Muscle of leg (tissue), 11 donors: ENCODE measurements around the gene USP32. TPM values are rescaled to one million over a fixed set of nuclear protein-coding genes. Genes with fewer than 3 reads are reported as not detected.

Experiments
- DNase-seq: peaks from one replicate; pipeline ENCODE4 v3.0.0; 2013
- H3K27ac ChIP-seq: one replicate; pipeline ENCODE4 v1.5.1; 2013; ENCODE audit warnings: mild to moderate bottlenecking, low read length, control low read depth
- H3K27me3 ChIP-seq: one replicate; pipeline ENCODE4 v1.6.1; 2013; ENCODE audit warnings: low read length; ENCODE audit not compliant: control insufficient read depth, insufficient read depth
- H3K36me3 ChIP-seq: one replicate; pipeline ENCODE4 v1.6.1; 2013; ENCODE audit warnings: low read length; ENCODE audit not compliant: control insufficient read depth, insufficient read depth
- H3K4me1 ChIP-seq: one replicate; pipeline ENCODE4 v1.6.1; 2013; ENCODE audit warnings: low read length; ENCODE audit not compliant: control insufficient read depth, insufficient read depth
- H3K4me3 ChIP-seq: one replicate; pipeline ENCODE4 v1.5.1; 2013; ENCODE audit warnings: low read length, control low read depth
- H3K9me3 ChIP-seq: replicated peaks from 2 replicates; pipeline ENCODE4 v1.6.1; 2013; ENCODE audit warnings: low read depth, low read length; ENCODE audit not compliant: control insufficient read depth
- WGBS: methylation state at CpG from one replicate; pipeline ENCODE4 v1.1.5; 2013; ENCODE audit warnings: missing lambda C conversion rate; ENCODE audit not compliant: insufficient coverage; 5-methylcytosine and 5-hydroxymethylcytosine counted together
- polyA plus RNA-seq, 8 donors: library from polyadenylated mRNA; unstranded; fragments of 120-200 nt; gene quantifications; one replicate each; pipeline versions ENCODE4 v1.2.1 to v1.2.3, GENCODE V29; 2013; ENCODE audit warnings: inconsistent platforms in 1 of 8, low replicate concordance in 1 of 8; ENCODE audit not compliant: insufficient read length in 8 of 8, insufficient read depth in 1 of 8
- total RNA-seq: library from RNA; stranded (reverse); fragments of 120-200 nt; gene quantifications from one replicate; pipeline ENCODE4 v1.2.4, GENCODE V29; 2013

The USP32 gene
- total and polyA plus RNA-seq, 9 donors, result 16.7 to 26.9 (median 23.2) TPM

DNA sequence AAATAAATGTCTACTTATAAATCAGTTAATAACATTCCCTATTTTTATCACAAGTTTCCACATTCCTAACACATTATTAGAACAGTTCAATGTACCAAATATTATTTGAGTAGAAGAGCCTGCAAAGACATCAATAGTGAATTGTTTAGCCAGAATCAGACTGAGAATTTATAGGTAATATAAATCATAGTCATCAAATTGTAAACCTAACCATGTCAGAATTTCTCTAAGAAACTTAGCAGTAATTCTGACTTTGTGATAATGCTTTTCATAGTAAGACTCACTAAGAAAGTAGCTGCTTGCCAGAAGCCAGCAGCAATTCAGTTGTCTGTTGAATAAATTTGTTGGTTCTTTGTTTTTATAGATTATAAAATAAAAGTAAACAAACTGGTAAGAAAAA, 111.3 kb downstream of the USP32 start:
- H3K27ac ChIP-seq, result no peak overlapping the region
- H3K36me3 ChIP-seq, result no peaks in the 10 kb centered on the region
- H3K4me1 ChIP-seq, result no peaks in the 10 kb centered on the region
- H3K4me3 ChIP-seq, result no peak overlapping the region
- H3K27me3 ChIP-seq, result no peaks in the 10 kb centered on the region
- no peaks in the 10 kb centered on the region for H3K9me3 ChIP-seq
- DNase-seq, result no peak

DNA sequence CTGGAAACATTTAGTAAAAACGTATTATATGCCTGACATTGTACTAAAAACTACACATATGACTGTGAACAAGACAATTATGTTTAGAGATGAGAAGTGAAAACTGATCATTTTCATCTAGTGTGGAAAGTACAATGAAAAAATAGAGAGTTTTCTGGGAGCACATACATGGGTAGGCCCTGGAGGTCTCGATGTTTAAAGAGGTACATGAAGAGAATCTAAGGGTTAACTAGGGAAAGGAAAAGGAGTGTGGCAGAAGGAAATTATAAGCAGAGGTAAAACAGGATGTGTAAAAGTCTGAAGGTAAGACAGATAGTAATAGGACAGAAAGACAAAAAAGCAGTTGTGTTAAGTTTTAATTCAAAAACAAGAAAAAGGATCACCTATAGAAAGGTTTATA, 113.7 kb downstream of the USP32 start:
- Histone ChIP-seq H3K27me3 (no peaks in the 10 kb centered on the region), H3K27ac (no peak overlapping the region), H3K4me3 (no peak overlapping the region), H3K9me3 (no peaks in the 10 kb centered on the region), H3K36me3 (no peaks in the 10 kb centered on the region), H3K4me1 (no peaks in the 10 kb centered on the region)
- 91% methylated on average over 1 of the region's 2 CpGs for WGBS
- no peak for DNase-seq

DNA sequence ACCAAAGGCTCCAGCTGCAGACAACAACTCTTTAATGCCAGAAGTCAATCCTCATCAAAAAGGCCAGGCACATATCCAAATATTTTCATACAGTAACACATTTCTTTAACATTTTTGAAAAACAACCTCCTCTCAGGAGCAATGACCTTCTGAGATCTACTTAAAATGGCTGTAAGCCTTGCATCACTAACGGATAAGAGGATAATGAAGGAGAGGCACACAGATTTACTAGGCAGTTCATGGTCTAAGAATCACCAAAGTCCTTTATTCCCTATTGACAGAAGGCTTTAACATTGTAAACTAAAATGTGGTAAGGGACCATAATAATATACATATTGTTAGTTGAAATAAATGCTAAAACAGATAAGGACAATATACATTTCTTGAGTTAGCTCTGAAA, 114.7 kb downstream of the USP32 start:
- WGBS, result no CpG with 5 or more reads among the region's 1 CpG
- H3K27me3 ChIP-seq, result no peaks in the 10 kb centered on the region
- no peak for DNase-seq

DNA sequence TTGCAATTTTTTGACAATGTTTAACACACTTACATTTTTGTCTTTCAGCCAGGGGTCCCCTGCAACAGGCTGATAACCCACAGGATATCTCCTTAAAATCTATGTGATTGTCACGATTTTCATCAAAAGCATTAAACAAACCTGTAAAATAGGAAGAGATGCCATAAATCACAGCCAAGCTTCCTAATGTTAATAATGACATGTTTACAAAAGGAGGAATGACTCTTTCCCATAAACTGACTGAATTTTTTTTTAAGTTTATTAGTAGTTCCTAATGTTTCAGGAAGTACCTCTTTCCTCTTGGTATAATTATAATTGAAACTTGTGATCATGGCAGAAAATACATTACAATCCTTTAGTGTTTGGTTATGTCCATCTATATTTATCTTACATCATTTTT, 122.5 kb downstream of the USP32 start:
- no peak overlapping the region for H3K27ac ChIP-seq
- no peaks in the 10 kb centered on the region for H3K9me3 ChIP-seq
- WGBS, result no CpG with 5 or more reads among the region's 1 CpG
- H3K27me3 ChIP-seq, result no peaks in the 10 kb centered on the region
- no peak for DNase-seq
- no peaks in the 10 kb centered on the region for H3K36me3 ChIP-seq
- H3K4me1 ChIP-seq, result no peaks in the 10 kb centered on the region
- no peak overlapping the region for H3K4me3 ChIP-seq

More for the DNA sequence above, 114.7 kb downstream of the USP32 start:
- no peaks in the 10 kb centered on the region for H3K36me3 ChIP-seq
- H3K4me3 ChIP-seq, result no peak overlapping the region
- no peaks in the 10 kb centered on the region for H3K9me3 ChIP-seq
- no peaks in the 10 kb centered on the region for H3K4me1 ChIP-seq
- H3K27ac ChIP-seq, result no peak overlapping the region

DNA sequence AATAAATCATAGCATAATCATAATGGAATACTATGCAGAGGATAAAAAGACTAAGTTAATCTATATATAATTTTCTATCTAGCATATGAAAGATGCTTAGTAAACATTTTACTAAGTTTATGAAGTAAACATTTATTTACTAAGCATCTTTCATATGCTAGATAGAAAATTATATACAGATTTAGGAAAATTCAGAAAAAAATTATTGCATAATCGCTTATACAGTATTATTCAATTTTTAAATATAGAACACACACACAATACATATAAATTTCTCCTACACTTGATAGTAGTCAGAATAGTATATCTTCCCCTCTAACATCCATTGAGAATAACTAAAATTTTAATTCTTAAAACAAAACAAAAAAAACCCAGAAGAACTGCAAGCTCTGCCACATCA, 131.4 kb downstream of the USP32 start:
- Histone ChIP-seq H3K4me3 (no peak overlapping the region), H3K27ac (no peak overlapping the region), H3K9me3 (no peaks in the 10 kb centered on the region), H3K4me1 (no peaks in the 10 kb centered on the region), H3K36me3 (peaks cover 6% of the 10 kb centered on the region), H3K27me3 (no peaks in the 10 kb centered on the region)
- no peak for DNase-seq
- no CpG with 5 or more reads among the region's 1 CpG for WGBS

DNA sequence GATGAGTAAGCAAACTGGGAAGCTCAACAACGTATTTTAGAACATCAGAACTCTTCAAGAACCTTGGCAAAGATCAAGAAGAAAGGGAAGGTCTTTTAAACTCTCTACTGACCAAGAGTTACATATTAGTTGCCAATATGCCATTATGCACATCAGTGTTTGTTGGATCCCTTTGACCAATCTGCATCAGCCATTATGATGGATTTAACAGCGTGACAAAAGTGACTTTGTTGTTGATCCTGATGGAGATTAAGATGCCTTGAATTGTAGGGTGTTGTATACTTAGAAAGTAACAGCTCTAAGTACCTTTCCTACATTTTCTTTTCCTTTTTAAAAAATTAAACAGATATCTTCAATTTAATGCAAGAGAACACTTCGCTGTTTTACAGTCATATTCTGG, 133.6 kb downstream of the USP32 start:
- H3K4me1 ChIP-seq, result no peaks in the 10 kb centered on the region
- H3K36me3 ChIP-seq, result peaks cover 5% of the 10 kb centered on the region
- H3K9me3 ChIP-seq, result no peaks in the 10 kb centered on the region
- DNase-seq, result no peak
- H3K27me3 ChIP-seq, result no peaks in the 10 kb centered on the region
- no peak overlapping the region for H3K27ac ChIP-seq
- H3K4me3 ChIP-seq, result no peak overlapping the region
- no CpG with 5 or more reads among the region's 3 CpGs for WGBS

DNA sequence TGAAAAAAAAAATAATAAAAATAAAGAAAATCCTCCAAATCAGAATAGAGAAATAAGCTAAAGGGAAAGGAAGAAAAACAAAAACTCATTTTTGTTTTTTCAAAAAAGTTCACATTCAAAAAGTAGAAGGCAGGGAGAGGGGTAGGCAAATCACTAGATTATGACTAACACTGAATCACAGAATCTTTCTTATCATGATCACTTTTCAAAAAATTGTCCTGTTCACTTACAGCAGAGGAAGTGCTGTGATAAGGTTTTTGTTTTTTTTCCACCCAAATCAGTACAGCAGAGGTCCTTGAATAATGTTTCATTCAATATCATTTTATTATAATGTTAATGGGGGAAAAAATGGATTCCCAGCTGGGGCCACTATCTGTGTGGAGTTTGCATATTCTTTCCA, 135.8 kb downstream of the USP32 start:
- no peak for DNase-seq
- H3K4me3 ChIP-seq, result no peak overlapping the region
- H3K27ac ChIP-seq, result no peak overlapping the region
- no peaks in the 10 kb centered on the region for H3K4me1 ChIP-seq
- H3K9me3 ChIP-seq, result no peaks in the 10 kb centered on the region
- no peaks in the 10 kb centered on the region for H3K27me3 ChIP-seq
- H3K36me3 ChIP-seq, result peaks cover 2% of the 10 kb centered on the region

DNA sequence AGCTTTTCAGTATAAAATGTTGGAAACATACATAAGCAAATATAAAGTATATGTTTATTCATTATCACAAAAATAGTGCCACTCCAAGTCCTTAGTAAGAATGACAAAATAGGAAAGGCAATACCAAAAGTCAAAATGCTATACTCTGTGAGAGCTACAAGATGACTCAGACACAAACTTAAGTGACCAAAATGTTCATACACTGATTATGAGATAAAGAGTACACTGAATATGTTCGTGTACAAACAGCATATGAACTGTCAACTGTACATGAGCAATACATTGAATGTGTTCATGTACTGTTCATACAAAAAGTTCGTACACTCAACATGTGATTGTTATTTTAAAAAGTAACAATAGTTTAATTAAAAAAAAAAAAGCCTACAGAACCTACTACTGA, 138.9 kb downstream of the USP32 start:
- Histone ChIP-seq H3K9me3 (peaks cover under 1% of the 10 kb centered on the region), H3K36me3 (peaks cover 11% of the 10 kb centered on the region), H3K27ac (no peak overlapping the region), H3K4me3 (no peak overlapping the region), H3K4me1 (no peaks in the 10 kb centered on the region), H3K27me3 (no peaks in the 10 kb centered on the region)
- WGBS, result no CpG with 5 or more reads among the region's 2 CpGs
- DNase-seq, result no peak

DNA sequence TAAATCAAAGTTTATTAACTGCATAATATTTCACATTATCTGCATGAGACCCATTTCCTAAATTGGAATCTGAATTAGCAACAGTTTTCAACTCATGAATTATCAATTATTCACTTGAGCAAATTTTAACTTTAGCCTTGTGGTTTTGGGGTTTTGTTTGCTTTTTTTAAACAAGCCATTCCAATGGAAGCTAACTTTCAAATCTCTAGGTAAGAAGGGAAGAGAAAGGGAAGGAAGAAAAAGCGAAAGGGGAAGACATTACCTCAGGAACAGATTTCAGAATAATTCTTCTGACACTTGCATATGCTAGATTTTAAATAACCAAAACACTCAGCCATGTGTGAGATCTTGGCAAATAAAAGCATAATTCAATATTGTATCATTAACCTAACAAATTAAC, 139.5 kb downstream of the USP32 start:
- no CpG with 5 or more reads among the region's 1 CpG for WGBS
- Histone ChIP-seq H3K9me3 (peaks cover 4% of the 10 kb centered on the region), H3K4me1 (no peaks in the 10 kb centered on the region), H3K4me3 (no peak overlapping the region), H3K36me3 (peaks cover 11% of the 10 kb centered on the region), H3K27ac (no peak overlapping the region), H3K27me3 (no peaks in the 10 kb centered on the region)
- DNase-seq, result no peak

DNA sequence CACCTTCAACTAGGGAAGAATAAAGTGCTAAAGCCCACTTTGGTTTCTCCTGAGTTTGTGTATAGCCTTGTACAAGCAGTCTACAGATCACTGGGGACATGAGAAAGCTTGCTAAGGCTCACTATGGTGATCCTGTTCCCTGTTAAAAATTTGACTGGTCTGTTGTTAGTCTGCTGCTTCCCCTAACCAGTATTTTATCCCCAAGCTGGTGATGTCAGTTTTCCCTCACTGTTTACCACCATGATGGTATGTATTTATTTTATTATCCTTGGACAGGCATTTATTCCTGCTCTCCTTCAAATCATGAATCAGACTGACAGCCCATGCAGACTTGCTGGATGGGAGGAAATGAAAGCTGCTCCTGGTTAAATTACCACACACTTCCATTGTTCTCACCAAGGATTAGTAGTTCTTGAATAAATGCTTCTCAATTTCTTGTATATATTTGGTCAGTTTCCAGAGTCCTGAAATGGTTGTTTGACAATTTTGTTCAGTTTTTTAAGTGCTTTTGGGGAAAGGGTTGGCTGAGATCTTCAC, 142.6 kb downstream of the USP32 start:
- DNase-seq, result no peak
- H3K9me3 ChIP-seq, result peaks cover 4% of the 10 kb centered on the region
- H3K27me3 ChIP-seq, result no peaks in the 10 kb centered on the region
- peaks cover 11% of the 10 kb centered on the region for H3K36me3 ChIP-seq
- H3K27ac ChIP-seq, result peak overlapping the region; percentile 13
- no peaks in the 10 kb centered on the region for H3K4me1 ChIP-seq
- no peak overlapping the region for H3K4me3 ChIP-seq

DNA sequence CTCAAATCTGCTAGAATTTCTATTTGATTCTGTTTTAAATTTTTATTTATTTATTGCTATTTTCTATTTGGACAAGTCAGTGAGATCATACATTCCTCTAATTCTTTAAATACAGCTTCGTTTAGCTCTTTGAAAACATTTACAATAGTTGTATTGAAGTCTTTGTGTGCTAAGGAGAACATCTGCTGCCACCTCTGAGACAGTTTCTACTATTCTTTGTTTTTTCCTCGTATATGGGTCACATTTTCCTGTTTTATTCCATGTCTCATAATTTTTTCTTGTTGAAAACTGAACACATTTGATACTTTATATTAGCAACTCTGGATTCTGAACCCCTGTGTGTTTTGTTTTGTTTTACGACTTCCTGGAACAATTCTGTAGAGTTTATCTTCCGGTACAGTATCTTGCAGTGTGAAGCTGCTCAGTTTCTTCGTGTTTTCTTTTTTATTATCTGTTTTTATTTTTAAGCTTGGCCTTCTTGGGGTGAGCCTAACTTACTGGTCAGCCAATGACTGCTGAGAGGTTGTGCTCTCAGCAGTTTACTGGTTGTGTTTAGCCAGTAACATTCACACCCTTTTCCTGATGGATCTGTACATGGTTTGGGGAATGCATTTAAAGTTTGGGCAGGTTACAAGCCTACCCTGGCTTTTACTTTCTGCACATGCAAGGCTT, 143.2 kb downstream of the USP32 start:
- peaks cover 4% of the 10 kb centered on the region for H3K9me3 ChIP-seq
- WGBS, result no CpG with 5 or more reads among the region's 5 CpGs
- no peaks in the 10 kb centered on the region for H3K27me3 ChIP-seq
- peak overlapping the region; percentile 13 for H3K27ac ChIP-seq
- no peak for DNase-seq
- no peak overlapping the region for H3K4me3 ChIP-seq
- peaks cover 9% of the 10 kb centered on the region for H3K36me3 ChIP-seq
- no peaks in the 10 kb centered on the region for H3K4me1 ChIP-seq
